ENCODE results near the gene IMMP1L.

Gene IMMP1L

GRCh38 chr11:31464436-31464835, 45.0 kb downstream of the IMMP1L start:
- no peak for DNase-seq

- no peak for DNase-seq
Measured at GRCh38 chr11:31455177-31455576, 54.2 kb downstream of the IMMP1L start.

GRCh38 chr11:31450841-31451240, 58.6 kb downstream of the IMMP1L start:
- DNase-seq = no peak

GRCh38 chr11:31449040-31449439, 60.4 kb downstream of the IMMP1L start:
- DNase-seq = no peak

- no peak for DNase-seq
Measured at GRCh38 chr11:31445621-31446020, 63.8 kb downstream of the IMMP1L start.

GRCh38 chr11:31443802-31444201, 65.6 kb downstream of the IMMP1L start:
- DNase-seq = no peak

- DNase-seq = no peak
Measured at GRCh38 chr11:31442086-31442485, 67.3 kb downstream of the IMMP1L start.

GRCh38 chr11:31441296-31441695, 68.1 kb downstream of the IMMP1L start:
- DNase-seq = no peak

GRCh38 chr11:31437742-31438435, 71.5 kb downstream of the IMMP1L start:
- DNase-seq = no peak

GRCh38 chr11:31433851-31434250, 75.6 kb downstream of the IMMP1L start:
- DNase-seq = no peak

GRCh38 chr11:31424652-31425051, 84.8 kb downstream of the IMMP1L start:
- DNase-seq = no peak

GRCh38 chr11:31422703-31423102, 86.7 kb downstream of the IMMP1L start:
- no peak for DNase-seq

- no peak for DNase-seq
Measured at GRCh38 chr11:31421820-31422219, 87.6 kb downstream of the IMMP1L start.

GRCh38 chr11:31419669-31420068, 89.8 kb downstream of the IMMP1L start:
- DNase-seq = no peak

- DNase-seq = no peak
Measured at GRCh38 chr11:31419138-31419537, 90.3 kb downstream of the IMMP1L start.

- no peak for DNase-seq
Measured at GRCh38 chr11:31417816-31418215, 91.6 kb downstream of the IMMP1L start.

GRCh38 chr11:31417357-31417756, 92.1 kb downstream of the IMMP1L start:
- no peak for DNase-seq

GRCh38 chr11:31415435-31415834, 94.0 kb downstream of the IMMP1L start:
- no peak for DNase-seq

GRCh38 chr11:31414338-31414737, 95.1 kb downstream of the IMMP1L start:
- DNase-seq = no peak

GRCh38 chr11:31412946-31413345, 96.5 kb downstream of the IMMP1L start:
- no peak for DNase-seq

GRCh38 chr11:31408201-31408600, 101.2 kb downstream of the IMMP1L start:
- no peak for DNase-seq

- no peak for DNase-seq
Measured at GRCh38 chr11:31404614-31405013, 104.8 kb downstream of the IMMP1L start.

GRCh38 chr11:31397239-31397834, 112.1 kb downstream of the IMMP1L start:
- DNase-seq = no peak

- no peak for DNase-seq
Measured at GRCh38 chr11:31387379-31387778, 122.0 kb downstream of the IMMP1L start.

GRCh38 chr11:31383116-31383515, 126.3 kb downstream of the IMMP1L start:
- no peak for DNase-seq
